ENCODE results near the gene TAGLN2.

TAGLN2 gene

DNA sequence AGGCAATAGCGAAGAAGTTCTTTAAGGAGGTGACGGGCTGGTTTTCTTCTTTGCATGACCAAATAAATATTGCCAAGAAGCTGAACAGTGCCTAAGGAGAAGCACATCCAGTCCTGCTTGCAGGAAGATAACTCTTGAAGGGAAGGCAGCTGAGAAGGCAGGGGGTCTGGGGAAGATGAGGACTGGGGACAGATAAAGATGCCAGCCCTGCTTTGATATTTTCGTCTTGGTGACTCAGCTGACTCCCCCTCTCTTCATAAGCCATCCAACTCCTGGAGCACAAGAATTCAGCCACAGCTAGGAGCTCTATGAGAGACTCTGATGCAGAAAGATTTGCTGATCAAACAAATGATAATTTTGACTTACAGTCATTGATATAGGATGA lies 28.8 kb downstream of the TAGLN2 start:
- DNase-seq = no peak

DNA sequence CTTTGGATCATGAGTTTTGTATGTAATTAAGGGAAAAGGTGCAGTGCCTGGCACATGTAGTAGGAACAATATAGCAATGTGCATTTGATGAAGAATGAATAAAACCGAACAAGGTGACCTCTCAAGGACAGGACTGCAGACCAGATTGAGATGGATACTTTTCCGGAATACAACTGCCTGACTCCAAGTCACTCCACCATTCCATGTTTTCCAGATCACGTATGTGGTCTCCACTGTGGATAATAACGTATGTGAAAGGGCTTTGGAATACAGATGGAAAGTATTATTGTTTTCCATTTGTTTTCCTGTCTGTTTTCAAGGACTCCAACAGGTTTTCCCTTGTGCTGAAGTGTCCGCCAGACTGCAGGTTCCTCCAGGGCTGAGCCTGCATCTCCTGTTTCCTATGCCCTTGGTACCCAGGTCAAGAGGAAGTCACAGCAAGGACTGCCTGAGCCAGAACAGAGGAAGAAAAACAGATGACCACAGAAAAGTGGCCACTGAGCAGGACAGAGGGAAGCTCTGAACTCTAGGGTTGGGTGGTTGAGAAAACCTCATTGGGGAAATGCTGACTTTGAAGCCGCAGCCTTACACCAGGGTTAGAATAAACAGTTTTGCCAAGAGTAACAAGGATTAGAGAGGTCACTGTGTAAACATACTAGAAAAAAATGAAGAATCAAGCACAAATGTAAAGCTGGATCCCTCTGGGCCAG lies 29.3 kb downstream of the TAGLN2 start:
- DNase-seq = no peak

DNA sequence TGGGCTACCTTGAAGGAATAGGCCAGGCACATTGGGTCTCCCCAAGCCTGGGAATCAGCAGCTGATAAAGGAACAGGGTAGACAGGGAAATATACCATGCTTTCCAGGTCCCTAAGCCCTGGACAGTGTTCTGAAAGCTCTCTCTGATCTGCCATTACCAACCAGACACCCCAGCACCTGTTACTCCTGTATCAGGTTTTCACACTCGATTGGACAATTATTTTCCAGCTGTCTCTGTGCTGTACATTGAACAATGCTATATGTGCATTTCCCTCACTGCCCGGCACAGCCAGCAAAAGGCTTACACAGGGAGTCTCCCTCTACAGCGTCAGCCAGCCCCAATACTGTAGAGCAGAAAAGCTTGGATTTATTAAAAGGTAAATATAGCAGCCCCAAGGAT lies 30.0 kb downstream of the TAGLN2 start:
- no peak for DNase-seq

DNA sequence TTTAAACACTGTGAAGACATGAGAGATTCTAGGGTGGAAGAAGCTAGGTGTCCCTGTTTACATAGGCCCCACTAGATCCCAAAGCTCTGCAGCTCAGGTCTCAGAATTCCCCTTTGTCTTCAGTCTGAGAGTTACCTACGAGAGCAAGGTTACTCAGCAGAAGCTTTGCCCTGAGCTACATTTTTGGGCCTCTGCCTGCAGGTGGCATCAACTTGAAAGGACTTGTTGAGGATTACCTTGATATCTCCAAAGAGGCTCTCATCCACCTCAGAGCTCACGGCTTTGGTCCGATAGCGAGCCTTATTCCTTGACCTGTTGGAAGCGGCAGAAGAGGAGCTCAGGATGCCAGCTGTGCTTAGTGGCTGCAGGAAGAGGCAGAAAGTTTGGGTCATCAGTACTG lies 32.4 kb downstream of the TAGLN2 start:
- no peak for DNase-seq

DNA sequence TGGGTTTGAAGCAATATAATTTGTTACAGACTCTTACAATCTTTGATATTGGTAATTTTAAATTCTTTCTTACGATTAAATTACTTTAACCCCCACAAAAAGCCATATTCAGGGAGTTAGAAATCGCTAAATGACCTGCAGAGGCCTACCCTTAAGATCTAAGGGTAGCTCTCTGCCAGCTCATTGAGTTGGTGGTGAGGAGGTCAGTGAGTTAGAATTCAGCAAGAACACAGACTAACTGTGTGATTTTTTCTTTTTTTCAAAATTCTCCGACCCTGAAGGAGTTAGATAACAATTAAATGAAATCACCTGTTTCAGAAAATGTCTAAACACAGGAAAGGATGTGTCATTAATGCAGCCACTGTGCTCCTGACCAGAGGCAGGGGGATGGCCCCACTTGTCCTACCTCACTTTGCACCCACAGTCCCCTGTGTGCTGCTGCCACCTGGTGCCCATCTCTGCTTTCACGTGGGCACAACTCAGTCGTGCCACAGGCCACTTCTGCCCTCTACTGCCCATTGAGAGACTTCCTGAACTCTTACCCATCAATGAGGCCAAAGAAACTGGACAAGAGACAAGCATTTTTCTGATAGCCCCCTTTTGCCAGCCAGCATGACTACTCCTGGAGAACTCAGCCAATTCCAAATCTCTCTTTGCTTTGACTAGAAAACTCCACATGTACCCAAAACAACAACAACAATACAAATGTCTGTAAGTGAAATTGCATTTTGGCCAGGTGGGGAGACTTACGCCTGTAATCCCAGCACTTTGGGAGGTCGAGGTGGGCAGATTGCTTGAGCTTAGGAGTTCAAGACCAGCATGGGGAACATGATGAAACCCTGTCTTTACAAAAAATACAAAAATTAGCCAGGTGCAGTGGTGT lies 33.8 kb downstream of the TAGLN2 start:
- DNase-seq = peak; percentile 85 to 86

DNA sequence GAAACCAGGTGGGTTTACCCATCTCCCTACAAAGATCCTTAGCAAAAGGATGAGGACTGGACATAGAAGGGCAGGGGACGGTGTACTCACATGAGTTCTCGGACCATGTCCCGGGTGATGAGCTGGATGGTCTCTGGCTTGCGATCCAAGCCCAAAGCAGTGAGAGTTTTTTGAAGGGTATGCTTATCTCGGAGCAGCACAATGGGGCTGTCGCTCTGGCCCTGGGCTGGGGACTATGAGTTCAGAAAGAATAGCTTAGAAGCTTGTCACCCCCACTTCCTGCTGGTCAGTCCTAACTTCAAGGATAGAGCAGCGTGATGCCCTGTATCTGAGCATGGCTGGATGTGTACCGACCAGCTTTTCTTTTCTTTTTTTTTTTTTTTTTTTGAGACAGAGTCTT lies 34.9 kb downstream of the TAGLN2 start:
- DNase-seq = no peak

DNA sequence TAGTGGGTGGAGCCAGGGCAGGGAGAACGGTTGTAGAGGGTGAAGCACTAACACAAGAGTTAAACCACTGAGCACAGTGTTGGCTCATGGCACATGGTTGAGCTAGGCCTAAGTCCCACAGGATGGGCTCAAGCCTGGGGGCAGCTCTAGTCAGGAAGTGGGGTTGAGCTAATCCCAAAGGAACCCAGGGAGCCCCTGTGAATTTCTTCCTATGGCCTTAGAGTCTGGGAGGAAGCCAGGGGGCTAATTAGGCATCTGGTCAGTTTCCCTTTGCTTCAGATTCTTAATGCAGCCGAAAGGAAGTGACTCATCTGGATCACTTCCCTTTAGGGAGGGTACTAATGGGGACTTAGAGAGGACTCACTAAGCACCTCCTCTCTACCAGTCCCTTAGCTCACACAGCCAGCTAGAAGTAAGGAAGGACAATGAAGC lies 35.5 kb downstream of the TAGLN2 start:
- peak in 1 of 2 donors; percentile 35 for DNase-seq

DNA sequence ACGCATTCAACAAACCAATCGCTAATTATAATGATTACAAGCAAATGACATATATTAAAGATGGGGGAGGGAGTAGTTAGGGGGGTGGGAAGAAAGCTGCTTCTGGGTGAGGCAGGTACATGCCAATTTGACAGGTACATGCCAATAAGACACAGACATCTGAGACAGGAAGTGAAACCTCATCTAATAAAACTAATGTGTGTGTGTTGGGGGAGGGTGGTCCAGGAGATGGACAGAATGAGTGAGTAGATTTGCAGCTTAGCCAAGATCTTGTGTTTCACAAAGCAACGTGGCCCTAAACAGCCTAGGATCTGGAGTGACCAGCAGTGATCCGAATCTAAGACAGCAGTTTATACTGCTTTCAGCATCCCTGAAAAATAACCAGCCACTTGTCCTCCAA lies 36.1 kb downstream of the TAGLN2 start:
- DNase-seq = no peak

DNA sequence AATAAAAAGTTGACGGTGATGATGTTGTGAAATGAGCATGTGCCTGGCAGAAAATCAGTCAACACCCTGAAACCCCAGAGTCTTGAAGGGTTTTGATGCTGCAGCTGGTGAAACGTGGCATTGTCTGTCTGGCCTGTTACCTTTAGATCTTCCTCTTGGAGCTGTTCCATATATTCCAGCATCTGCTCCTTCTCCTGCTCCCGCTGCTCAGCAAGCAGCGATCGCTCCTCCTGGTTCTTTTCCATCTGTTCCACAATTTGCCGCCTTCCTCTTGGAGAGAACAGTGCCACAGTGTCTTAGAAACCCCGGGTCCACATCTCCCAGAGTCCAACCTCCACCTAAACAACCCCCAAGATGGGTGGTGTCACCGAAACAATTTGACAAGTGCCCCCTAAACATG lies 41.0 kb downstream of the TAGLN2 start:
- DNase-seq = no peak

DNA sequence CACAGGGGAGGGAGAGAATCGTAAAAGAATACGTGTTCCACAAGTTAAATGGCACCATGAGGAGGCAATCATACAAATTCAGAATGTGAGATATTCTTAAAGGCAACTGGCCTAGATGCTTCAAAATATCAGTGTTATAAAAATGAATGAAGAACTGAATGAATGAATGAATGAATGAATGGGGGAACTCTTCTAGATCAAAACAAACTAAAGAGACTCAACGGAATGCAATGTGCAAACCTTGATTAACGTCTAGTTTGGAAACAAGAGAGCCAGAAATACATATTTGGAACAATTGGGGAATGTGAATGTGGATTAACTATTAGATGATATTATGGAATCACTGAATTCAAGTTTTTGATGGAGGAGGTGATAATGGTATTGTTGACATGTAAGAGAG lies 42.2 kb downstream of the TAGLN2 start:
- no peak for DNase-seq

DNA sequence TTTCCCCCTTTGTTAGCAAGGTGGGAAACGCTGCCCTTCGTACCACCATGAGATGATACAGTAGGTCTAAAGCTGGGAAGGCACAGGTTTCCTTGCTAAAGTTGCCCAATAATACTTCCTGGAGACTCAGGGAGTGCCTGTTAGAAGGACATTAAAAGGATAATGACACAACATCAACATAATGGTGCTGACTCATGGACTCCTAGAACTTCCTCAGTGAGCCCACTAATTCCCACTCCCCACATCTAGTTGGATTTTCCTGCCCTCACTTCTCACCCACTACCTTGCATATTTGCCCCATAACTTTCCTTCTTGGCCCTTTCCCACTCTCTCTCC lies 42.8 kb downstream of the TAGLN2 start:
- DNase-seq = no peak

DNA sequence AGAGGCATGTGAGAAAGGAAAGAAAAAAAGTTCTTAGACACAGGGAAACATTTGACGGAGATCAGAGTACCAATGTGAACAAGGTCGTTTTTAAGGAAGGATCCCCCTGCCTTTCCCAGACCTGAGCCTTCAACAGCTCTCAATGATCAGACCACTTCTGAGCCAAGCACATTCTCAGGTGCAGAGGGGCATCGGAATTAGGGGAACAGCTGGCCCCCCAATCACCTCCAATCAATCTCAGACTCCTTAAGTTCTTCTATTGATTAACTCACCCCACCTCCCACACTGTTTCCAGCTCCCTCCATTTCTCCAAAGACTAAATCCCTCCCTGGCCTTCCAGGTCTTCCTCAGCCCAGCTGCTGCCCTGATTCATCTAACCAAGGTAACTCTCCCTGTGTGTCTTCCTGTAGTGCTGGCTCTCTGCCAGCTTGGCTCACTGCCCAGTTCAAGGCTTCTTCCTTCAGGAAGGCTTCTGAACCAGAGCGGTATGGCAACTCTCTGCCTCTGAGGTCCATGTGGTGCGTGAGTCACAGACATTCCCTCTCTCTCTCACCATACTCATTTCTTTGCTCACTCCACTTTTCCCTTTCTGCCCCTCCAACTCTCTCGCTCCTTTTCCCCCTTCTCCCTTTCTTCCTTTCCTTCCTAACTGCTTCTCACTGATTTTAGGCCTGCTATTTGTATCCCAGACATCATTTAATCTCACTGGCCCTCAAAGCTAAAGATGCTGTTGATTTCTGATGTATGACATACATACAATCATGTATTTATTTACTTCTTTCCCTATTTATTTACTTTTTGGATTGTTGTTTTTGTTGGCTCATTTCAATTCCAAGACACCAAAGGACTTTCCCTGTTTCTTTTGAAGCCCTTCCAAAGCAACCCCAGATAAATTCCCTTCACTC lies 43.4 kb downstream of the TAGLN2 start:
- DNase-seq = peak; percentile 42 to 43

DNA sequence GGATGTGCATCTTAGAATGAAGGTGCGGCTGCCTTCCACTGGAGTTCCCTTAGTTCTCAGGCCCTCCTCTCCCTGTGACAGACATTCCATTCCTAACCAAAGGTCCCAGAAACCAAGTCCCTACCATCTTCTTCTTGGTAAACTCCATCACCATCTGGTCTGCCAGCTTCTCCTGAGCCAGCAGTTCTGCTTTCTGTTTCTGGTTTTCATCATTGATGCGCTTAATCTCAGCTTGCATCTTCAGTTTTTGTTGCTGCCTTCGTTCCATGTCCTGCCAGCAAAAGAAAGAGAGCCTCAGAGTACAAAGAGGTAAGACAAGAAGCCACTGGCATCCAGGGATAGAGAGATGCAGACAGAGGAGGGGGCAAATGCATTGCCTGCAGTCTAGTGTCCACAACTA lies 44.9 kb downstream of the TAGLN2 start:
- DNase-seq = no peak

DNA sequence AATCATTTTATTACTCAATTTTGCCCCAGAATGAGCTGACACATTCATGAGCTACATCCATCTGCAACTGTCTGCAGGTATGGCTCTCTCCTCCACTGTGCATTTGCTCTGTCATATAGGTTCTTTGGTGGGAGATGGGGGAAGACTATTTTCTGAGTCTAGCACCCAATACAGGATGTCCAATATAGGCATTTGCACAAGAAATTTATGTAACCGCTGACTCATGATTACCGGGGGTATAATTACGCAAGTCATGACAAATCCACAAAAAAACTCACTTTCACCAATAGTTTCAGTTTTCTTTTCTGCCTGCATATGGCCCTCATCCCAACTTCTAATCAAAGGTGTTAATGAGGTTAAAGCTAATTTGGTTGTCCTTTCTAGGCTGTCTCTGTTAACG lies 45.3 kb downstream of the TAGLN2 start:
- no peak for DNase-seq

DNA sequence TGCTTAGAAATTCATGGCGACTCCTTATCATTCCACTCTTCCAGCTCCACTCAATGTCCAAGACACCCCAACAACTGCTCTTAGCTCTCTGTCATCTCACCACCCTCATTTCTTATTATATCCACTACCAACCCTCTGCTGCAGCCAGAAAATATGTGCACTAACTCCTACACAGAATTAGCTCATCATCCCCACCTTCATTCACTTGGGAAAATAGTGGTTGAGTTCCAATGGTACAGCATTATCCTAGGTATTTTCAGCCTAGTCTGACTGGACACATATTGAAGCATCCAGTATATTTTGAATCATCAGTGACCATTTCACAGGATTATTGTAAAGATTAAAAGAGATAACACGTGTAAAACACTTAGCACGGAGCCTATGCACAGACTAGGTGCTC lies 46.2 kb downstream of the TAGLN2 start:
- no peak for DNase-seq

DNA sequence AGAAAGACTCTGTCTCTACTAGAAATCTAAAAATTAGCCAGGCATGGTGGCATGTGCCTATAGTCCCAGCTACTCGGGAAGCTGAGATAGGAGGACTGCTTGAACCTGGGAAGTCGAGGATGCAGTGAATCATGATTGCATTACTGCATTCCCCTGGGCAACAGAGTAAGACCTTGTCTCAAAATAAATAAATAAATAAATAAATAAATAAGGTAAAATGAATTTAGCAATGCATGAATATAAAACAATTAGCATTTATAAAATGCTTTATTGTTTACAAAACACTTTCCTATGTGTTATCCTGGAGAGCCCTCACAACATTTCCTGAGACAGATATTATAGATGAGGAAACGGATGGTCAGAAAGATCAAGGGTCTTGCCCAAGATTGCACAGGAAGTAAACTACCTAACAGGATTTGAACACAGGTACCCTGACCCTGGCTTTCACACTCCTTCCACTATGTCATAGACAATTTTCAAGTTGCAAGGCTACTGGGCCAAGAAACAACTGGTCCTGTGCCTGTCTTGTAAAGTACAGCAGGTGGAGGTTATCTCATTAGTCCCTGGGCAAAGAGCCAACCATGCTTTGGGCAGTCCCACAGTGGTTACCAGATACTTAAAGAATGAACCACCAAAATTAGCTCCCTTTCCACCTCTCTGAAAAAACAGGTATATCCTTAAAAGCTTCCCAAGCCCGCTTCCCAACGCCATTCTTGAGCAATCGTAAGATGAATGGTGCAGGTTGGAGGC lies 47.4 kb downstream of the TAGLN2 start:
- DNase-seq = no peak

DNA sequence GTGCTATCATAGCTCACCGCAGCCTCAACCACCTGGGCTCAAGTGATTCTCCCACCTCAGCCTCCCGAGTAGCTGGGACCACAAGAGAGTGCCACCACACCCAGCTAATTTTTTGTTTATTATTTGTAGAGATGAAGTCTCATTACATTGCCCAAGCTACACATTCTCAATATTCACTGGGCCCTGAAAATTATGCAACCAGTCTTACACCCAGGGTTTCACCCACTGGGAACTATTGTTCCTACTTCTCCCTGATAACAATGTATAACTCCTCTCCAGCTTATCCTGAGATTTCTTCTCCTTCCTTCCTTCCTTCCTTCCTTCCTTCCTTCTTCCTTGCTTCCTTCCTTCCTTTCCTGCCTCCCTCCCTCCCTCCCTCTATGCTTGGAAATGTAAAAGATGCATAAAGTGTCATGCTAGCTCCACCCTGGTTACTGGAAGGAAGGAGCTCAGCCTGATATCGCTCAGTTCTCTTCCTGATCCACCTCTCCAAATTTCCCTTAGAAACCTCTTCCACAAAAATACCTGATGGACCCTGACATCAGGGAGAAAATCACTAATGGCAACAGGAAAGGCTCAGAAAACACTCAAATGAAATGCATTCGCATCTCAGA lies 51.7 kb downstream of the TAGLN2 start:
- no peak for DNase-seq

DNA sequence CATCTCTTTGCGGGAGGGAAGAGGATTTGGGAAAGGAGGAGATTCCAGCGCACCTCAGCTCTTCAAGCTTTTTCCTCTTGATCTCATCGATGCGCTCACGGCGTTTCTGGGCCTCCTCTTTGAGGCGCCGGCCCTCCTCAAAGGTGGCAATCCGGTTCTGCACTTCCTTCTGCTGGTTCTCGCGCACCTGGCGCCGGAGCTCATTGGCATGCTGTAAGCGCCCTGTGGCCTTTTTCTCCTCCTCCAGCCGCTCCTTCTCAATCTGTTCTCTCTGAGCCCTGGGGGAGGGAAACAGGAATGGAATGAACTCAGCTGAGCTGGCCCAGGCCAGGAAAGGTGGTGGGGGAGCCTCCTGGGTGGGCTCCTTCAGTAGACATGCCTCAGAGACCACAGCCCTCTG lies 52.4 kb downstream of the TAGLN2 start:
- DNase-seq = no peak

DNA sequence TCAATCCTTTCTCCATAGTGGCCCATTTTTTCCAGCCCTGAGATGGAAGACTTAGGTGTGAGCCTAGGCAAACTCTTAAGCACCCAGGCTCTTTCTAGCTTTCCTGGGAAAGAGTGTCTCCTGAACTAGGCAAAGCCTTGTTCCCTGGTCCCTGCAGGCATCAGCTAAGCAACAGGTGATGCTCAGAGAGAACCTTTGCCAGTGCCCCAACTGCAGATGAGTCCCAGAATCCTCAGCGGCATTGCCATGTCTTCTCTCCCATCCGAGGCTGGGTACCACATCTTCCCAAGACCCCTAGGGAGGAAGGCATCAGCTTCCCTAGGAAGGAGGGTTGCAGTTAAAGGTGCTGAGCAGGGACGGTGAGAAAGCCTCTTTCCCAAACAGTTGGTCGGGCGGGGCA lies 54.6 kb downstream of the TAGLN2 start:
- DNase-seq = no peak

DNA sequence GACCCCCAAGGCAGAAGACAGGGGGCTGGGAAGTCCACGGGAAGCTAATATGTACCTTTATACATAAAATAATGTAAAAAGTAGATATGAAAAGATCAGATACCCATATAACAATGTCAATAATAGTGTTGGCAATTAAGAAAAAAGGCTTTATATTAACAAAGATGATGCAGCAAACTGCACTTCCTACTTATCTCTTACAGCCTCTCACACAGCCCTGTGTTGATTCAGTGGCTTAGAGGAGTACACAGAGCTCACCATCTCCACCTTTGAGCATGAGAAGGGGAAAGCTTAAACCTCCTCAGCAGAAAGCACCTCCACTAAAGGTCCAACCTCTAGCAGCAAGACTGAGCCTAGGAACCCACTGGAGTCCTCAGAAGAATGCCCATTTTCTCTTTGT lies 55.7 kb downstream of the TAGLN2 start:
- no peak for DNase-seq

DNA sequence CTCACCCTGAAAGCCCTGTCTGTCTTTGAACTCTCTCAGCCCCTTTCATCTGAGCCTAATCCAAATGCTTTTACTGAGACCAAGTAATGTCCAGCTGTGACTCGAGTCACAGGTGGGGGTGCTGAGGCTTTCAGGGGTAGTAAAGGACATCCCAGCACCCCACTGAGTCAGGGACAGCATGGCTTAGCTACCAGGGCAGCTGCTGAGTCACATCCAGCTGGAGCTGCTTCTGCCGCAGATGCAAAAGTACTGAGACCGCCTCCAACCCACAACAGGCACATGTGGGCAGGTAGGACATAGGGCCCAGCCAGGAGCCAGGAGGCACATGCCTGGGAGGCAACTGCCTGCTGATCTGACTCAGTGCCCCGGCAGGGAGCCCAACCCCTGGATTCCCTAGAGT lies 56.1 kb downstream of the TAGLN2 start:
- DNase-seq = no peak

DNA sequence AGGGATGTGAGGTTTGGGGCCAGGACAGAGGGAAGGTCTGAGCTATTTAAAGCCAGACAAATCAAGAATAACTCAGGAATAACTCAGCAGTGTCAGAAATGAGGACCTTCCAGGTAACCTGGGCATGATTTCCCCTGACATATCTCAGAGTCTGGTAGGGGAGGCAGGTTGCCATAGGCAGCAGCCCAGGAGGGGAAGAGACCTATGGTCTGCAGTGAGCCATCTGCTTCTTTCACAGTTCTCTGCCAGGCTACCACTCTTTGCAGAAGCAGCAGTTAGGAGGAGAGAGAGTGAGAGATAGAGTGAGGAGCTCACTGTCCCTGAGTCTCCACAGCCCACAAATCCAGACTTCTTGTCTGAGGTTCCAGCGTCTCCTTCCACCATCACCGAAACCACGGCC lies 56.5 kb downstream of the TAGLN2 start:
- DNase-seq = no peak
